ENCODE results near the gene IGFBP3. TPM values are rescaled to one million over a fixed set of nuclear protein-coding genes. Genes with fewer than 3 reads are reported as not detected.

IGFBP3 gene
- total RNA-seq, 1 experiment from 2014 or later = 2.9 TPM

DNA sequence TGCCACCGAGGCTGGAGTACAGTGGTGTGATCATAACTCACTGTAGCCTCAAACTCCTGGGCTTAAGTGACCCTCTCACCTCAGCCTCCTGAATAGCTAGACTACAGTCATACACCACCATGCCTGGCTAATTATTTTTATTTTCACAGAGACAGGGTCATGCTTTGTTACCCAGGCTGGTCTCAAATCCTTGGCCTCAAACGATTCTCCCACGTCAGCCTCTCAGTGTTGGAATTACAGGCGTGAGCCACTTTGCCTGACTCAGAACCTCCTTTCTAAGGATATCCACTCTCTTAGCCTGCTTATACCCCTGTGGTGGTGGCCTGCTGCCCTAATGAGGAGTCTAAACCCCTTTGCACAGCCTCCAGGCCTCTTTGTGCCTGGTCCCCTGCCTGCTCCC, 36.9 kb downstream of the IGFBP3 start (continued):
- TF ChIP-seq, protein P1, sequence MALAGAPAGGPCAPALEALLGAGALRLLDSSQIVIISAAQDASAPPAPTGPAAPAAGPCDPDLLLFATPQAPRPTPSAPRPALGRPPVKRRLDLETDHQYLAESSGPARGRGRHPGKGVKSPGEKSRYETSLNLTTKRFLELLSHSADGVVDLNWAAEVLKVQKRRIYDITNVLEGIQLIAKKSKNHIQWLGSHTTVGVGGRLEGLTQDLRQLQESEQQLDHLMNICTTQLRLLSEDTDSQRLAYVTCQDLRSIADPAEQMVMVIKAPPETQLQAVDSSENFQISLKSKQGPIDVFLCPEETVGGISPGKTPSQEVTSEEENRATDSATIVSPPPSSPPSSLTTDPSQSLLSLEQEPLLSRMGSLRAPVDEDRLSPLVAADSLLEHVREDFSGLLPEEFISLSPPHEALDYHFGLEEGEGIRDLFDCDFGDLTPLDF (CRISPR knock-in tag; IDR thresholded peaks at IDR 0.05) = no peak

DNA sequence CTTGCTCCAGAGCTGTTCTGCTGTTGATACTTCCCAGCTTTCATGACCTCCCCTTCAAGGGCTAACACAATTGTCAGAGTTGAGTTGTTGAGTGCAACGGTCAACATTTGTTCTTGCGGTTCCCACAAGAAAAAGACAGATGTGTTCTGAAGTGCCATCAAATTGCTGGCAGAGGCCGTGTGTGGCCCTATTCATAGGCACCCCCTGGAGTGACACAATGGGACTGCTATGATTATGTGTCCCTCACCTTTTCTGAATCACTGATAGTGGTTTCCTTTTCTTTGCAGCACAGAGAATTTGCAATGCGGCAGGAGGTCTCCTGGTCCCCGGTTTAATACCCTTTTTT, 38.6 kb downstream of the IGFBP3 start:
- POLR2A ChIA-PET = no interaction called here
- Mint-ChIP-seq H3K9me3 (peaks cover 21% of the 10 kb centered on the region), H3K27me3 (ENCODE audit: low read depth) (peaks cover 33% of the 10 kb centered on the region), H3K27ac (no peak overlapping the region), H3K36me3 (peaks cover 21% of the 10 kb centered on the region), H3K4me1 (peaks cover 14% of the 10 kb centered on the region), H3K4me3 (no peak overlapping the region)
- TF ChIP-seq, protein P2, sequence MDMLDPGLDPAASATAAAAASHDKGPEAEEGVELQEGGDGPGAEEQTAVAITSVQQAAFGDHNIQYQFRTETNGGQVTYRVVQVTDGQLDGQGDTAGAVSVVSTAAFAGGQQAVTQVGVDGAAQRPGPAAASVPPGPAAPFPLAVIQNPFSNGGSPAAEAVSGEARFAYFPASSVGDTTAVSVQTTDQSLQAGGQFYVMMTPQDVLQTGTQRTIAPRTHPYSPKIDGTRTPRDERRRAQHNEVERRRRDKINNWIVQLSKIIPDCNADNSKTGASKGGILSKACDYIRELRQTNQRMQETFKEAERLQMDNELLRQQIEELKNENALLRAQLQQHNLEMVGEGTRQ (CRISPR knock-in tag; IDR thresholded peaks at IDR 0.05) = no peak
- TF ChIP-seq OVOL2 (CRISPR knock-in tag; IDR thresholded peaks at IDR 0.05; ENCODE audit: borderline replicate concordance) = no peak
- TF ChIP-seq ZNF416 (CRISPR knock-in tag; IDR thresholded peaks at IDR 0.05) = no peak
- TF ChIP-seq, protein P3, sequence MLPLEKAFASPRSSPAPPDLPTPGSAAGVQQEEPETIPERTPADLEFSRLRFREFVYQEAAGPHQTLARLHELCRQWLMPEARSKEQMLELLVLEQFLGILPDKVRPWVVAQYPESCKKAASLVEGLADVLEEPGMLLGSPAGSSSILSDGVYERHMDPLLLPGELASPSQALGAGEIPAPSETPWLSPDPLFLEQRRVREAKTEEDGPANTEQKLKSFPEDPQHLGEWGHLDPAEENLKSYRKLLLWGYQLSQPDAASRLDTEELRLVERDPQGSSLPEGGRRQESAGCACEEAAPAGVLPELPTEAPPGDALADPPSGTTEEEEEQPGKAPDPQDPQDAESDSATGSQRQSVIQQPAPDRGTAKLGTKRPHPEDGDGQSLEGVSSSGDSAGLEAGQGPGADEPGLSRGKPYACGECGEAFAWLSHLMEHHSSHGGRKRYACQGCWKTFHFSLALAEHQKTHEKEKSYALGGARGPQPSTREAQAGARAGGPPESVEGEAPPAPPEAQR (CRISPR knock-in tag; IDR thresholded peaks at IDR 0.05) = no peak
- TF ChIP-seq, protein P4, sequence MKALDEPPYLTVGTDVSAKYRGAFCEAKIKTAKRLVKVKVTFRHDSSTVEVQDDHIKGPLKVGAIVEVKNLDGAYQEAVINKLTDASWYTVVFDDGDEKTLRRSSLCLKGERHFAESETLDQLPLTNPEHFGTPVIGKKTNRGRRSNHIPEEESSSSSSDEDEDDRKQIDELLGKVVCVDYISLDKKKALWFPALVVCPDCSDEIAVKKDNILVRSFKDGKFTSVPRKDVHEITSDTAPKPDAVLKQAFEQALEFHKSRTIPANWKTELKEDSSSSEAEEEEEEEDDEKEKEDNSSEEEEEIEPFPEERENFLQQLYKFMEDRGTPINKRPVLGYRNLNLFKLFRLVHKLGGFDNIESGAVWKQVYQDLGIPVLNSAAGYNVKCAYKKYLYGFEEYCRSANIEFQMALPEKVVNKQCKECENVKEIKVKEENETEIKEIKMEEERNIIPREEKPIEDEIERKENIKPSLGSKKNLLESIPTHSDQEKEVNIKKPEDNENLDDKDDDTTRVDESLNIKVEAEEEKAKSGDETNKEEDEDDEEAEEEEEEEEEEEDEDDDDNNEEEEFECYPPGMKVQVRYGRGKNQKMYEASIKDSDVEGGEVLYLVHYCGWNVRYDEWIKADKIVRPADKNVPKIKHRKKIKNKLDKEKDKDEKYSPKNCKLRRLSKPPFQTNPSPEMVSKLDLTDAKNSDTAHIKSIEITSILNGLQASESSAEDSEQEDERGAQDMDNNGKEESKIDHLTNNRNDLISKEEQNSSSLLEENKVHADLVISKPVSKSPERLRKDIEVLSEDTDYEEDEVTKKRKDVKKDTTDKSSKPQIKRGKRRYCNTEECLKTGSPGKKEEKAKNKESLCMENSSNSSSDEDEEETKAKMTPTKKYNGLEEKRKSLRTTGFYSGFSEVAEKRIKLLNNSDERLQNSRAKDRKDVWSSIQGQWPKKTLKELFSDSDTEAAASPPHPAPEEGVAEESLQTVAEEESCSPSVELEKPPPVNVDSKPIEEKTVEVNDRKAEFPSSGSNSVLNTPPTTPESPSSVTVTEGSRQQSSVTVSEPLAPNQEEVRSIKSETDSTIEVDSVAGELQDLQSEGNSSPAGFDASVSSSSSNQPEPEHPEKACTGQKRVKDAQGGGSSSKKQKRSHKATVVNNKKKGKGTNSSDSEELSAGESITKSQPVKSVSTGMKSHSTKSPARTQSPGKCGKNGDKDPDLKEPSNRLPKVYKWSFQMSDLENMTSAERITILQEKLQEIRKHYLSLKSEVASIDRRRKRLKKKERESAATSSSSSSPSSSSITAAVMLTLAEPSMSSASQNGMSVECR (CRISPR knock-in tag; IDR thresholded peaks at IDR 0.05; ENCODE audit: borderline replicate concordance) = no peak
- TF ChIP-seq ESRRA (CRISPR knock-in tag; IDR thresholded peaks at IDR 0.05; ENCODE audit: borderline replicate concordance) = no peak
- no peak for TF ChIP-seq CREB1 (CRISPR knock-in tag; IDR thresholded peaks at IDR 0.05)
- ATAC-seq (no peak), DNase-seq (ENCODE audit: low spot score) (no peak)
- CTCF ChIA-PET = interaction anchor here (0.7 to 2.0 kb wide), 4 partner anchors 9 to 219 kb away, joined by 3 to 9 read pairs (median 4); no protein-coding TSS in a partner anchor

DNA sequence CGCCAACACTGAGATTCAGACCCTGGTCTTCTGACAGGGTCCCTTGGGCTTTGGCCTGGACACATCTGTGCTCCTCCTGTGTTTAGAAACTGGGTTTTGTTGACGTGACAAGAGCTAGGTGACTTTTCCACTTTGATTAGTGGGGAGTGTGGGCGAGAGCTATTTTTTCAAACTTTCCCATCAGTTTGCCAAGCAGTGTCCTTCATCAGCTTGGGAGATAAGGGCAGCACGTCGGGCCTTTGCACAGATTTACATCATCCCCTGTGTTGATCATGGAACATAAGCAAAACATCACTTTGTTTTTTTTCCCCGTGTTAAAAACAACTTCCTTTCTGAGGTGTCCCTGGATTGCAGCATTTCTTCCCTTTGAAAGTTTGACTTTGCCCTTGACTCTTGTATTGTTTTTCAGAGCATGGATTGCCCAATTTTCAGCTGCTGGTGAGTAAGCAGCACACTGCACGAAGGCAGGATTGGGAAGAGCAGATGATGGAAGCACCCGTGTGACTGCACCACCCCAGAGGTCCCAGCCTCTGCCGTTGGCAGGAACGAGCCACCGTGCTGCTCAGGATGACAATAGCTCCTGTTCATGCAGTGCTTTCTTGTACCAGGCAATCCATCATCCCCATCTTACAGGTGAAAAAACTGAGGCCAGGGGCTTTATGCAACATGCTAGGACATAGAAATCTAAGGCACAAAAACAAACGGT, 39.2 kb downstream of the IGFBP3 start:
- POLR2A ChIA-PET = no interaction called here
- TF ChIP-seq GABPB1 (CRISPR knock-in tag; IDR thresholded peaks at IDR 0.05) = peak; percentile 100
- TF ChIP-seq SP1 (CRISPR knock-in tag; conservative IDR thresholded peaks at IDR 0.05) = no peak
- peaks cover 25% of the 10 kb centered on the region for H3K36me3 Mint-ChIP-seq
- H3K27ac Mint-ChIP-seq = no peak overlapping the region
- H3K4me3 Mint-ChIP-seq = no peak overlapping the region
- H3K4me1 Mint-ChIP-seq = peaks cover 14% of the 10 kb centered on the region
- peaks cover 28% of the 10 kb centered on the region for H3K27me3 Mint-ChIP-seq (ENCODE audit: low read depth)
- CTCF ChIA-PET = interaction anchor here (0.7 to 2.0 kb wide), 4 partner anchors 9 to 219 kb away, joined by 3 to 9 read pairs (median 4); no protein-coding TSS in a partner anchor
- ATAC-seq (no peak), DNase-seq (ENCODE audit: low spot score) (no peak)
- H3K9me3 Mint-ChIP-seq = peaks cover 27% of the 10 kb centered on the region

DNA sequence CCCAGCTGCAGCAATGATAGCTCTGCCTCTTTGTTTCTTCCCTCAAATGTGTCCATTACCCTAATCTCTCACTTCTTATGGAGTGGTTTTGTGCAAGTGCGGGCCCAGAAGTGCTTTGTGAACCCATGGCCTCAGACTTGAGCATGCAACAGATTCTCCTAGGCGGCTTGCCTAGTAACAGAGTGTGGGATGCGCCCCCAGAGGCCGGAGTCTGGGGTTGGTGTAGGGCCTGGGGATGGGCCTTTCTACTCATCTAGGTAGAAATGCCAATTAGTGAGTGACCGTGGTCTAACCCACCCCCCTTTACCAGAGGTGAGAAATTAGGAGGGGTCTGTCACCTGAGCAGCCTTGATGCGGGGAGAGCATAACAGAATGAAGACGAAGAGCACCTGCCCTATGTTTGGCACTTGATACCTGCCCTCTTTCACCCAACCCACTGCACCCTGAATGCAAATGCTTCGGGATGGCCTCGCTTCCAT, 39.8 kb downstream of the IGFBP3 start:
- ChIA-PET CTCF (interaction anchor here (2.0 kb wide), 1 partner anchor 9 kb away, joined by 9 read pairs; no protein-coding TSS in a partner anchor), POLR2A (no interaction called here)
- DNase-seq (ENCODE audit: low spot score) (no peak), ATAC-seq (peak; percentile 32; the same call in 1 of the 2 replicates)
- Mint-ChIP-seq H3K4me3 (no peak overlapping the region), H3K27me3 (ENCODE audit: low read depth) (peaks cover 22% of the 10 kb centered on the region), H3K27ac (no peak overlapping the region), H3K4me1 (peaks cover 14% of the 10 kb centered on the region), H3K36me3 (peaks cover 25% of the 10 kb centered on the region), H3K9me3 (peaks cover 33% of the 10 kb centered on the region)
- no peak for TF ChIP-seq SOX15 (CRISPR knock-in tag; IDR thresholded peaks at IDR 0.05)
- TF ChIP-seq, protein P5, sequence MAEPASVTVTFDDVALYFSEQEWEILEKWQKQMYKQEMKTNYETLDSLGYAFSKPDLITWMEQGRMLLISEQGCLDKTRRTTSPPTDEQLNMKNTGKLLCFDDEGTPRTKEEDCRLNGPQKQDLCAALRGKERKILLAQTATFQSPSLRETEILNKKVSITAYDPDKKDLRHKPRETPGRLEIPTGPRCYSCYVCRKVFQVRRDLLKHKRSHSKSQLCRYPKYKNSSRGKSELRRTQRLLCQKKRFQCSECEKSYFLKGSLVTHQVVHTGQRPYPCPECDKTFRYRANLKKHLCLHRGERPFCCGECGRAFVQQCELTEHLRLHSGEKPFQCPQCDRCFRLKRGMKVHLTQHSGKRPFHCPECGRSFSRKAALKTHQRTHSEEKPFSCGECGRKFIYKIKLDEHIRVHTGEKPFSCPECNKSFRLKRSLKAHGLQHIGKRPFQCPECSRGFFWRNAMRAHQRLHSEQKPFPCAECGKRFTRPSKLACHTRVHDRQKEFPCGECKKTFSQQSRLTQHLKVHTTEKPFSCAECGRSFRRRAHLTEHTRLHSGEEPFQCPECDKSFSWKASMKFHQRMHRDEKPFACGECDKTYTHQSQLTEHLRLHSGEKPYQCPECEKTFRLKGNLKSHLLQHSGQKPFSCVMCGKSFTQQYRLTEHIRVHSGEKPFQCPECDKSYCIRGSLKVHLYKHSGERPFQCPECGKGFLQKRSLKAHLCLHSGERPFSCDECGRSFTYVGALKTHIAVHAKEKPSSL (CRISPR knock-in tag; conservative IDR thresholded peaks at IDR 0.05) = no peak
- no peak for TF ChIP-seq SMAD3 (CRISPR knock-in tag; IDR thresholded peaks at IDR 0.05; ENCODE audit: borderline replicate concordance)
- TF ChIP-seq, protein P6, sequence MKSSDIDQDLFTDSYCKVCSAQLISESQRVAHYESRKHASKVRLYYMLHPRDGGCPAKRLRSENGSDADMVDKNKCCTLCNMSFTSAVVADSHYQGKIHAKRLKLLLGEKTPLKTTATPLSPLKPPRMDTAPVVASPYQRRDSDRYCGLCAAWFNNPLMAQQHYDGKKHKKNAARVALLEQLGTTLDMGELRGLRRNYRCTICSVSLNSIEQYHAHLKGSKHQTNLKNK (CRISPR knock-in tag; IDR thresholded peaks at IDR 0.05) = no peak
- TF ChIP-seq ZNF671 (CRISPR knock-in tag; IDR thresholded peaks at IDR 0.05) = no peak
- TF ChIP-seq GABPB1 (CRISPR knock-in tag; IDR thresholded peaks at IDR 0.05) = no peak
- TF ChIP-seq, protein P2 (CRISPR knock-in tag; IDR thresholded peaks at IDR 0.05) = no peak
- TF ChIP-seq GRHL2 (CRISPR knock-in tag; IDR thresholded peaks at IDR 0.05; ENCODE audit: insufficient replicate concordance, severe bottlenecking) = no peak
- no peak for TF ChIP-seq MYBL2 (CRISPR knock-in tag; IDR thresholded peaks at IDR 0.05)
- no peak for TF ChIP-seq GTF2I (CRISPR knock-in tag; conservative IDR thresholded peaks at IDR 0.05)
